ACHN (cell line): ENCODE results near the gene HEPHL1.
"Not testable (repeated sequence)": the region's sequence is repeated elsewhere in the genome, so short reads cannot be mapped to it uniquely, and the experiment has no call there.

ENCODE experiments used
- DNase-seq: peaks from one replicate; pipeline ENCODE4 v3.0.0-alpha.2; 2015
- in situ Hi-C: cut with HindIII; loops from 2 replicates; pipeline ENCODE4 v1.10.0; 2017; ENCODE audit warnings: low sequenced_read_pairs, low pct_ligation_motif_present, low pct_unique_long_range_greater_than_20kb

Gene HEPHL1

DNA sequence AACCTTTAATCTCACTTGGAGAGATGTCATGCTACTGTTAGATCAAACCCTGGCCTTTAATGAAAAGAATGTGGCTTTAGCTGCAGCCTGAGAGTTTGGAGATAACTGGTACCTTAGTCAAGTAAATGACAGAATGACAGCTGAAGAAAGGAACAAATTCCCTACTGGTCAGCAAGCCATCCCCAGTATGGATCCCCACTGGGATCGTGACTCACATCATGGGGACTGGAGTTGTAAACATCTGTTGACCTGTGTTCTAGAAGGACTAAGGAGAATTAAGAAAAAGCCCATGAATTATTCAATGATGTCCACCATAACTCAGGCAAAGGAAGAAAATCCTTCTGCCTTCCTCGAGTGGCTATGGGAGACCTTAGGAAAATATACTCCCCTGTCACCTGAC lies 99.4 kb downstream of the HEPHL1 start:
- in situ Hi-C loops, DNase-seq: not testable (repeated sequence)

DNA sequence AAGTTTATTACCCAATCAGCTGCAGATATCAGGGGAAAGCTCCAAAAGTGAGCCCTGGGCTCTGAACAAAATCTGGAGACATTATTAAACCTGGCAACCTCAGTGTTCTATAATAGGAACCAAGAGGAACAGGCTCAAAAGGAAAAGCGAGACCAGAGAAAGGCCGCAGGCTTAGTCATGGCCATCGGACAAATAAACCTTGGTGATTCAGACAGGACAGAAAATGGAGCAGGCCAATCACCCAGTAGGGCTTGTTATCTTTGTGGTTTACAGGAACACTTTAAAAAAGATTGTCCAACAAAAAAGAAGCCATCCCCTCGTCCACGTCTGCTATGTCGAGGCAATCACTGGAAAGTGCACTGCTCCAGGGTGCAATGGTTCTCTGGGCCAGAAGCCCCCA lies 99.8 kb downstream of the HEPHL1 start:
- in situ Hi-C loops: no loop called here
- DNase-seq: no peak

DNA sequence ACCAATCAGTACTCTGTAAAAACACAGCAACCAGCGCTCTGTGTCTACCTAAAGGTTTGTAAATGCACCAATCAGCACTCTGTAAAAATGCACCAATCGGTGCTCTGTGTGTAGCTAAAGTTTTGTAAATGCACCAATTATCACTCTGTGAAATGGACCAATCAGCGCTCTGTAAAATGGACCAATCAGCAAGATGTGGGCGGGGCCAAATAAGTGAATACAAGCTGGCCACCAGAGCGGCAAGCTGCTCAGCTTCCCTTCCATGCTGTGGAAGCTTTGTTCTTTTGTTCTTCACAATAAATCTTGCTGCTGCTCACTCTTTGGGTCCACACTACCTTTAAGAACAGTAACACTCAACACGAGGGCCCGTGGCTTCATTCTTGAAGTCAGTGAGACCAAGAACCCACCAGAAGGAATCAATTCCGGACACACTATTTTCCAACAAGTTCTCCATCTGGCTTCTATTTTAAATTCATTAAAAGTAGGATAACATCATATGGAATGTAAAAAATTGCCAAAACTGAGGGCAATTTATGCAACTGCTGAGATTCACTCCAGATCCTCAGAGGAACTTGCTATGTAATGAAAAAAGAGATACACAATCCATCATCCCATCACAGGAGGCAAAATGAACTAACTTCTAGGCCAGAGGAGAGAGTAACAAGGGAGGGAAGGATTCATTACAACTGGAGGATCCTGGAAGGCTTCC lies 104.4 kb downstream of the HEPHL1 start:
- DNase-seq: no peak
- in situ Hi-C loops: no loop called here

DNA sequence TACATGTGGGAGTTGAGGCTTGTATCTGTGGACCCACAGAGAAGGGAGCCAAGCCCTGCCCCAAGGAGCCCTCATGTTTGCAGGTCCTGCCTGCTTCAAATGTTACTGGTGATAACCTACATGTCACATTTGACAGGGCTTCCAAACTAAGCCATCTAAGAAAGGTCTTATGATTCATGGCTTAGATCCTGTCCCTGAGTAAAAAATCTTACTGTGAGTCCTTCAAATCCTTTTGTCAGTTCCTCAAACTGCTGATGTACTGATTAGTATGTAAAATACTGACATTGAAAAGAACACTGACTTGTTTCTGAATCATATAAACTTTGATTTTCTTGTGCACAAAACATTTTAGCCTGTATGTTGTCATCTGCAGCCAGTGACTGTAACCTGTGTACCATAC lies 106.5 kb downstream of the HEPHL1 start:
- no peak for DNase-seq
- in situ Hi-C loops: no loop called here

DNA sequence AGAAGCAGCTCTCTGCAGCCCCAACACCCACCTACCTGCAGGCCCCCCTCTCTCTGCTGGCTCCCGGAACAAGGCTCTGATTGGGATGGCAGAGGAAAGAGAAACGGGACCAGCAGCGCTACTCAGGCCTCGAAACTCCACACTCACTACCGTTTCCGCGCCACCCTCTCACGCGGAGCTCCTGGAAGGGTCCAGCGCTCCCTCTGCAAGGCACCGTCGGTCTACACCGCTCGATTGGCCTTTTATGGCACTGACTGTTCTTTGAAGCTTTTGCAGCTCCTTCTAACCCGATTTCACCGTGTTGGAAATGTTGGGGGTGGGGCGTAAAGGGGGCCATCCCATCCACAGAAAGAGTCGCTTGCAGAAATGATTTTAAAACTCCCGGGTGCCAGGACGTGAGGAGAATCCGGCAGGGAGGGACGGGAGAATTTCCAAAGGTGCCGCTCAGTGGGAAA lies 107.2 kb downstream of the HEPHL1 start:
- in situ Hi-C loops: no loop called here
- no peak for DNase-seq

DNA sequence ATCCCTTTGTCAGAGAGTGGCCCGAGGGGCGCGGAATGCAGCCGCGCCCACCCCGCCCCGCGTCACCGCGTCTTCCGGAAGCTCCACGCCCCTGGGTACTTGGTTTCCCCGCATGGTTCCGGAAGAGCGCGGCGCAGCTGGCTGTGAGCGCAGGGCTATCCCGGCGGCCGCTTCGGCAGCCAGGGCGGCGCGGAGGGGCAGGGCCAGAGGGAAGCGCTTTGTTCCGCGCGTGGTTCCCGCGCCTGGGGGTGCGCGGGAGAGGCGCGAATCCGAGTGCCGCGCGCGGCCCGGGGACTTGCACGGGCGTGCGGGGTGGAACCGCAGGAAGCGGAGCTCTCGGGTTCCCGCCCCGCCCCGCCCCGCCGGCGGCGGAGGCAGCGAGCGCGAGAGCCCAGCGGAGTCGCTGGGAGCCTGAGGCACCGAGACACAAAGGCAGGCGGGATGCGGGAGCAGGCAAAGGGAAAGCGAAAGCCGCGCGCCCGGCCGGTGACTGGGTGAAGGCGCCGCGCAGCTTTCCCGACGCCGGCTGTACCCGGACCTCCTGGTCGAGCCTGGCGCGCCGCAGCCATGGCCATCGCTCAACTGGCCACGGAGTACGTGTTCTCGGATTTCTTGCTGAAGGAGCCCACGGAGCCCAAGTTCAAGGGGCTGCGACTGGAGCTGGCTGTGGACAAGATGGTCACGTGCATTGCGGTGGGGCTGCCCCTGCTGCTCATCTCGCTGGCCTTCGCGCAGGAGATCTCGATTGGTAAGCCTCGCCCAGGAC lies 107.8 kb downstream of the HEPHL1 start, which contains the start of gene PANX1:
TSS of gene PANX1 (plus strand) at position 96 of the 766 bp plus-strand sequence. CDS start at position 568, 472 bp downstream.
- DNase-seq: peak; percentile 83
- in situ Hi-C loops: no loop called here

DNA sequence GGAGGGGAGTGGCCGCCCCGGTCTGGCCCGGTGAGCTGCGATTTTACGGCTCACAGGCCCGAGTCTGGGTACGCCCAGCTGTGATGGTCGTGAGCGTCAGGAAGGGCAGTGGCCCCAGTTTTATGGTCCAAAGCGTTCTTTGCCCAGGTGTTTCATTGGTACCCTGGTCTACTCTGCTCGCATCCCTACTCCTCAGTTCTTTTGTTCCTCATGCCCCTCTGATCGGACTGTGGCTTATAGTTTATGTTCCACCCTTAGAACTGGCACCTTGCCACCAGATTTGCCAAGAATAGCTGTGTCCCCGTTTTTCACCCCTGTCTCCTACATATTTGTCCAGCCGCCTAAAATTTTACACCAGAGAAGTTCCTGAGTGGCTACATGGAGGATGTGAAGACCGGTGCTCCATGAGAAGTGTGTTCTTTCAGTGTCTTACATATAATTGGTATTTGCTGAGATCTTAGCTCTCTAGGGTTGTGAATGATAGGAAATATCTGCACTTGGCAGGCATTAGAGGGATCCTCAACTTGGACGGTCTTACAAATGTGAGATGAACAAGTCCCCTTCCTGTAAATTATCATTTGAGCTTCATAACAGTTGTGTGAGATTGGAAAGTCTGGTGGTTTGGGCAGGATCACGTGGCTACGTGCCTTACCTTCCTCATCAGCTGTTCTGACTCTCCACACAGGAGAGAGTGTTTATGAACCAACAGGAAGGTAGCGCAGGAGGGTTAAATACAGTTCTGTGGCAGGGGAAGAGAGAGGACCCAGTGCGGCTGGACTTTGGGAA lies 108.6 kb downstream of the HEPHL1 start:
- in situ Hi-C loops: no loop called here
- DNase-seq: no peak

DNA sequence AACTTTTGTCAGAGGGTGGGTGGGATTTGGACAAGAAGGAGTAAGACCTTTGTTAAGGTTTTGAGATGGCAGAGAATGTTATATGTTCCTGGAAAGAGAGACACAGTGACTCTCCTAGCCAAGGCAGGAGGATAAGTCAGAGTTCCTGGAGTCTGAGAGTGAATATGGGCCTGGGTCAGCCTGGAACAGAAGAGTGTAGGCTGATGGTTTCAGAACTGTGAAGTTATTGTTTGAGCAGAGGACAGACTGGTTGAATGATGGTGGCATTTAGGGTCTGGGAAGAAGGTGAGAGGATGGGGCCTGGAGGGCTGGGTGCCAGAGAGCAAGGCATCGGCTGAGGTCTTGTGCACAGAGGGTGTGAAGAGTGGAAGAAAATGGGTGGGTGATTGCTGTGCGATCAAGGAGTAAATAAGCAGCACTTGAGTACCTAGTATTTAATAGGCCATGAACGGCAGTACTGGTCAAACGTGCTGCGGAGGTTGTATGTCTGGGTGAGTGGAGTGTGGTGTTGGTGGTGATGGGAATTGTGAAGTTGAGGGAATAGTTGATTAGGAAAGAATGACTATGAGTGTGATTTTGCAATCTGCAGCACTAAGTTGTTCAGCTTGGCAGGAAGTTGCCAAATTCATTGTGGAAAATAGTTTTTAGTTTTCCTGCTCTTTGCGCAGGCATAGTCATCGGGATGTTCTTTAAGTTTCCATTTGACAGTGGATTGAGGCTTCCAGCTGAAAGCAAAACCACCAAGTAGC lies 109.3 kb downstream of the HEPHL1 start:
- no peak for DNase-seq
- in situ Hi-C loops: no loop called here

DNA sequence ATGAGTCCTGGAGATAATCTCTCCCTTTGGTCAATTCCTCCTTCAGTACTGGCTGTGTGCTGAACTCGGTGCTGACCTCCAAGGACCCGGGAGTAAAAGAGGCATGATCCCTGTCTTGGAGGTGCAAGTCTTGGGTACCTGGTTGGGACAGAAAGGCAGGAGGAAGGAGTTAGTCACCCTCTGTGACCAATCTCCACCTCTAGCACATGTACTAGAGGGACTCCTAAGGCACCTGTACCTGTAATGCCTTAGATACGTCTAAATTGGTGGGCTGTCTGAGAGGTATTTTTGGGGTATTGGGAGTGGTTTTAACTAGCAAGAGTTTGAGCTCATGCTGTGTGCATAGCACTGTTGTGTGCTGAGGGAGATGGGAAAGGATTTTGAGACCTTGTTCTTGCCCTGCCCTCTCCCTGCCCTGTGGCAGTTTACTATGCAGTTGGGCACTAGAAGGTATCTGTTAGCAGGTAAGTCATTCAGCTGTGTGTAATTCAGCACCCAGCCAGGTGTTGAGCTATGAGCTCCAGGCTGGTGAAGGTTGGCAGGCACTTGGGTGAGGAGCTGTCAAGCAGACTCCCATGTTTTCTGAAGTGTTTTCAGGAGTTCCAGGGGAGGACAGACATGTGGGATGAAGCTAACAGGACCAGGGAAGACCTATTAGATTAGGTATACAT lies 110.0 kb downstream of the HEPHL1 start:
- in situ Hi-C loops: no loop called here

DNA sequence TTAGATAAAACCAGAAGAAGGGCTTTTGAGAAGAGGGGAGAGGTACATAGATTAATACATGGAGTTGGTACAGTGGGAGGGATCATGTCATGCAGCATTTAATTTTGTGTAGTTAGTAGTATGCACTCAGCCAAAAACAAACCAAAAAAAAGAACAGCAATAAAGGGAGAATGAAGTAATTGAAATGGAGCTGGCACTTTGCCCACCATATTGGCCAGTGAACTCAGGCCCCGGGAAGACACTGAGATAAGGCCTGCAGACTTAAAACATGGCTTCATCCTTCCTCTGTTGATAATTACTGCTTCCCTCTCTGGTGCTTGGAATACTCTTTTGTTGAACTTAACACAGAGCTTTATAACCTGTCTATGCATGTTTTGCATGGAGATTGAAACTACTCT lies 110.6 kb downstream of the HEPHL1 start:
- in situ Hi-C loops: no loop called here
- DNase-seq: no peak

More for the DNA sequence above, 110.0 kb downstream of the HEPHL1 start:
- no peak for DNase-seq

DNA sequence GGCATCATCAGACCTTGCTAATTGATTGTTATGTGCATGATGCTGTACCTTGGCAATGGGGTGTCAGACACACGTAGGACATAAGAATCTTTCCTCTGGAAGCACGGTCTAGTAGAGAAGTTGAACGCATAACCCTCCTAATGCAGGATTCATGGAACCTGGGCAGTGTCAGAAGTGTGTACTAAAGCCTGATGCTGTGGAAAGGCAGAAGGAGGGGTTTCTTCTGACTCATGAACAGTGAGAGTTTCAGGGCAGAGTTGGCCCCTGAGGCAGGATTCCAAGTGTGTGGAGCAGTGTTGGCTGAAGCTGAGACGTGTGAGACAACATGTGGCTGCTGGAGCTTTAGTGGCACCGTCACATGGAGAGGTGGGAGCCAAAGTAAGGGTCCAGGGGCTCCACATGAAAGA lies 111.0 kb downstream of the HEPHL1 start:
- peak; percentile 20 for DNase-seq
- in situ Hi-C loops: no loop called here

DNA sequence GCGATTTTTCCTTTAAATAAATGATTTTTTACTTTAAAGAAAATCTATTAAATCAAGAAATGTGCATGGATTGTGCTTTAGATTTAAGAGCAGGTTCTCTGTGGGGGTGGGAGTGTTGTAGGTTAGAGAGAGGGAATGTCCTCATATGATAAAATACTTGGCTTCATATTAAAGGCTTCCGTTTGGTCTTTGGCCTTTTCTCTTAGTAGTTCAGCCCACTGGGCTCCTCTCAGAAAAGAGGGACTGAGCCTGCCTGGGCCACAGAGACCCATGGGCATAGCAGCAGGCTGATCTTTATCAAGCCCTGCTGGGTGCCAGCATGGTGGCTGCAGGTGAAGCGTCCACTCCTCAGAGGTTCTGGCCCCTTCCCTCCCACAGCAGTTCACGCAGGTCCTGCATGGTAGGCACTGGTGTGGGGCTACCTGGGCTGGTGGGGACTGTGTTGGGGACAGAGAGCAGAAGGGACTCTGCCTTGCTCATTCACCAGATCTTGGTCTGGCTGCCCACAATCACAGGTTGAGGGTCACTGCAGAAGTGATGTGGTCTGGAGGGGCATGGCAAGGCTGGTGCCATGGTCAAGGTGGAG lies 111.8 kb downstream of the HEPHL1 start:
- no peak for DNase-seq
- in situ Hi-C loops: no loop called here

DNA sequence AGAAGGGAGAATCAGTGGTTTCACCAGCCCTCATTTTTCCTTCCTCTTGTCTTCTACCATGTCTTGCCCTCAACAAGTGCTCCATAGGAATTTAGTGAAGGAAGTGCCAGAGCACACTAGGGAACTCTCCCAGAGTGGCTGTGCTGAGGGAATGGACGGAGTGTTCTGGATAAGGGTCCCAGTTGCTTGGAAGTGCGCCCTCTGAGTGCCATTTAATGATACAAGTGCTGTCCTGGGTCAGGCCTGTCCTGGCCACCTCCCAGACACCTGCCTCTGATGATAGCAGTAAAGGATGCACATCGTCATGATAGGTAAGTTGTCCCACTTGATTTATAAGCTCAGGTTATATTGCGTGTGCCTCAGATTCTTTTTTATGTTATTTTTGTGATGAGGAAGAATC lies 112.6 kb downstream of the HEPHL1 start:
- in situ Hi-C loops: no loop called here
- no peak for DNase-seq

DNA sequence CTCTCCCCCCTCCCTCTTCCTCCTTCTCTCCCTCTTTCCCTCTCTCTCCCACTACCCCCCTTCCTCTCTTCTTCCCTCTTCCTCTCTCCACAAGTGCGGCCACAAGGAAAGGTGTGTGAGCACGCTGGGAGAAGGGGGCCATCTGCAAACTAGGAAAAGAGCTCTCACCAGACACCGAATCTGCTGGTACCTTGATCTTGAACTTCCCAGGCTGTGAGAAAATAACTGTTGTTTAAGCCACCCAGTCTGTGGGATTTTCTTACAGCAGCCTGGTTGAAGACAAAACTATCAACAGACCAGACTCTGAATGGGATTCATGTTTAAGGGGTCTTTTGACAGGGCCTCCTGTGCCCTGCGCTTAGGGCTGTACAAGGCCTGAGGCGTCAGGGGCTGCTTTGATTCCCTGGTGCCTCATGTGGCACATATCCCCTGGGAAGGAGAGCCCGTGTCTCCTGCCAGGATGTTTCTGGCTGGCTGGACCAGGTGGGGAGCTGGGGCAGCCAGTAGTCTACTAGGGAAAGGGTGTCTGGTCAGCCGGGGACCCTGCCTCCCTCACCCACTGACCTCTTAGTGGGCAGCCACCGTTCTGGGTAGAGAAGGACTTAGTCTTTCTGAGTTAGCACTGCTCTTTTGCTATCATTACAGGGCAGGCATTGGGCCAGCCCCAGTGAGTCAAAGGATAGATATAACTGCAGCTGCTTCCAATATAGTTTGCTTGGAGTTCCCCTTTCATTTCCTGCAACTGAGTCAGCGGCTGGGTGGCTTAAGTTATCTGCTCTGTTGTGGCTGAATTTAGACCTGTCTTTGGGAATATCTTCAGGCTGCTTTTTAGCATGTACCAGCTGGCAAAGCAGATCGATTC lies 113.7 kb downstream of the HEPHL1 start:
- DNase-seq: peak; percentile 83

DNA sequence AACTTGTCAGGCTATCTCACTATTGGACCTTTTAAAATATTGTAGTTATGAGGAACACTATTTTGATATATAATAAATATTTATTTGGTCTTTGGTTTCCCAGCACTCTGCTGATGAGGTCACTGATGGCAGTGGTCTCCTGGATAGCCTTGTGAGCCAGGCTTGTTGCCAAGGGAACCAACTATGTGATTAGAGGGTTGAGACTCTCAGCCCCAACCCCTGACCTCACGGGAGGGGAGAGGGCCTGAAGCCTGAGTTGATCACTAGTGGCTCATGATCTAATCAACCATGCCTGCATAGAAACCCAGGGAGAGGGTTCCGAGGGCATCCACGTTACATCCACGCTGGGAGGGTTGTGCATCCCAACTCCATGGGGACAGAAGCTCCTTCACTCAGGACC lies 118.3 kb downstream of the HEPHL1 start:
- DNase-seq: no peak
- in situ Hi-C loops: no loop called here

More for the DNA sequence above, 113.7 kb downstream of the HEPHL1 start:
- in situ Hi-C loops: no loop called here

DNA sequence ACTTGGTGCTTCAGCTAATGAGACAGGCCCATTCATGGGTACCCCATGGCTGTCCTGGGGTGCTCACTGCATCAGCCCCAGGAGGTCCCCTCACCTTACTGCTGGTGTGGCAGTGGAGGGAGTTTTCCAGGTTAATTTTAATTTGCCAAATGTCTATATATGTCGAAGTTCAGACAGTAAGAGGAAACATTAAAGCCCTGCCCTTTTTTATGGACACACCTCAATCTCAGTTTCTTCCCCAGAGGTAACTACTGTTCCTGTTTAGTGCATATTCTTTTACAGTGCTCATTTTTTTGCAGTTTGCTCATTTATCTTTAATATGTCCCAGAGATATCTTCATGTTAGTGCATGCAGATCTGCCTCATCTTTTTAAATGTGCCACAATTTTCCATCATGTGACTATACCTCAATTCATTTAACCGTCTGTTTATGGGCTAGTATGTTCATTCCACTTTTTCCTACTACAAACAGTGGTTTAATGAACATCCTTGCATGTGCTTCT lies 119.1 kb downstream of the HEPHL1 start:
- in situ Hi-C loops: no loop called here

More for the DNA sequence above, 119.1 kb downstream of the HEPHL1 start:
- no peak for DNase-seq
